ENCODE results near the gene PDIA5. TPM values are rescaled to one million over a fixed set of nuclear protein-coding genes. Genes with fewer than 3 reads are reported as not detected.

PDIA5 gene
- polyA plus RNA-seq, 1 donor from 2014 or later: 1.4 TPM

DNA sequence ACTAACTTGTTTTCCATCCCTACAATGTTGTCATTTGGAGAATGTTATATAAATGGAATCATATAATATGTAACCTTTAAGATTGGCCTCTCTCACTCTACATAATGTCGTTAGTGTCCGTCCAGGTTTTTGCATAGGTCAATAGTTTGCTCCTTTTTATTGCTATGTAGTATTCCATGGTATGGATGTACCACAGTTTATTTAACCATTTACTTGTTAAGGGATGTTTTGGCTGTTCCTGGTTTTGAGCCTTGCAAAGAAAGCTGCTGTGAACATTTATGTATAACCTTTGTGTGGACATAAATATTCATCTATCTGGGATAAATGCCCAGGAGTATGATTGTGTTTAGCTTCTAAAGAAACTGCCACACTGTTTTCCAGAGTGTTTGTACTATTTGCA is 100.9 kb downstream of the PDIA5 start:
- Histone ChIP-seq H4K20me1 (ENCODE audit: insufficient read depth) (no peaks in the 10 kb centered on the region), H3K9me3 (ENCODE audit: low read length) (no peaks in the 10 kb centered on the region), H3K9me2 (ENCODE audit: insufficient read depth, low read length) (no peaks in the 10 kb centered on the region), H3K9ac (ENCODE audit: low read length) (no peak overlapping the region), H3K27ac (ENCODE audit: low read length) (no peak overlapping the region), H2AFZ (ENCODE audit: low read depth, low read length) (no peak overlapping the region), H3K27me3 (ENCODE audit: insufficient read depth, low read depth, low read length) (no peaks in the 10 kb centered on the region), H3K36me3 (ENCODE audit: insufficient read depth, low read length) (no peaks in the 10 kb centered on the region), H3K79me2 (replicated peaks; ENCODE audit: insufficient read depth, low read length) (no peaks in the 10 kb centered on the region), H3K4me2 (ENCODE audit: low read length) (no peak overlapping the region), H3F3A (ENCODE audit: insufficient read depth, low read length, poor library complexity, severe bottlenecking) (no peaks in the 10 kb centered on the region), H3K4me3 (ENCODE audit: low read length) (no peak overlapping the region)
- TF ChIP-seq EZH2 (IDR thresholded peaks at IDR 0.05; ENCODE audit: borderline replicate concordance, insufficient read depth, low read length, poor library complexity, severe bottlenecking) (no peak), EP300 (conservative IDR thresholded peaks at IDR 0.05; ENCODE audit: poor library complexity, severe bottlenecking) (no peak), REST (IDR thresholded peaks at IDR 0.05; ENCODE audit: borderline replicate concordance) (no peak), POLR2AphosphoS5 (IDR thresholded peaks at IDR 0.05) (no peak), RAD21 (conservative IDR thresholded peaks at IDR 0.05) (no peak), MXI1 (conservative IDR thresholded peaks at IDR 0.05; ENCODE audit: poor library complexity, severe bottlenecking) (no peak), SMC3 (conservative IDR thresholded peaks at IDR 0.05; ENCODE audit: poor library complexity) (no peak), TAF1 (IDR thresholded peaks at IDR 0.05; ENCODE audit: low read depth) (no peak)
- TF ChIP-seq, protein P1, sequence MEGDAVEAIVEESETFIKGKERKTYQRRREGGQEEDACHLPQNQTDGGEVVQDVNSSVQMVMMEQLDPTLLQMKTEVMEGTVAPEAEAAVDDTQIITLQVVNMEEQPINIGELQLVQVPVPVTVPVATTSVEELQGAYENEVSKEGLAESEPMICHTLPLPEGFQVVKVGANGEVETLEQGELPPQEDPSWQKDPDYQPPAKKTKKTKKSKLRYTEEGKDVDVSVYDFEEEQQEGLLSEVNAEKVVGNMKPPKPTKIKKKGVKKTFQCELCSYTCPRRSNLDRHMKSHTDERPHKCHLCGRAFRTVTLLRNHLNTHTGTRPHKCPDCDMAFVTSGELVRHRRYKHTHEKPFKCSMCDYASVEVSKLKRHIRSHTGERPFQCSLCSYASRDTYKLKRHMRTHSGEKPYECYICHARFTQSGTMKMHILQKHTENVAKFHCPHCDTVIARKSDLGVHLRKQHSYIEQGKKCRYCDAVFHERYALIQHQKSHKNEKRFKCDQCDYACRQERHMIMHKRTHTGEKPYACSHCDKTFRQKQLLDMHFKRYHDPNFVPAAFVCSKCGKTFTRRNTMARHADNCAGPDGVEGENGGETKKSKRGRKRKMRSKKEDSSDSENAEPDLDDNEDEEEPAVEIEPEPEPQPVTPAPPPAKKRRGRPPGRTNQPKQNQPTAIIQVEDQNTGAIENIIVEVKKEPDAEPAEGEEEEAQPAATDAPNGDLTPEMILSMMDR (IDR thresholded peaks at IDR 0.05; ENCODE audit: poor library complexity, severe bottlenecking): no peak

GRCh38 chr3:123168122-123168521 is 101.3 kb downstream of the PDIA5 start:
- Histone ChIP-seq H3K27me3 (ENCODE audit: insufficient read depth, low read depth, low read length) (no peaks in the 10 kb centered on the region), H2AFZ (ENCODE audit: low read depth, low read length) (no peak overlapping the region), H3K9ac (ENCODE audit: low read length) (no peak overlapping the region), H3K27ac (ENCODE audit: low read length) (no peak overlapping the region), H3K4me2 (ENCODE audit: low read length) (no peak overlapping the region), H3K9me3 (ENCODE audit: low read length) (no peaks in the 10 kb centered on the region), H3K4me3 (ENCODE audit: low read length) (no peak overlapping the region), H4K20me1 (ENCODE audit: insufficient read depth) (no peaks in the 10 kb centered on the region), H3K79me2 (replicated peaks; ENCODE audit: insufficient read depth, low read length) (no peaks in the 10 kb centered on the region), H3K36me3 (ENCODE audit: insufficient read depth, low read length) (no peaks in the 10 kb centered on the region), H3F3A (ENCODE audit: insufficient read depth, low read length, poor library complexity, severe bottlenecking) (no peaks in the 10 kb centered on the region), H3K9me2 (ENCODE audit: insufficient read depth, low read length) (no peaks in the 10 kb centered on the region)
- TF ChIP-seq, protein P1 (IDR thresholded peaks at IDR 0.05; ENCODE audit: poor library complexity, severe bottlenecking): no peak
- no peak for TF ChIP-seq POLR2AphosphoS5 (IDR thresholded peaks at IDR 0.05)
- TF ChIP-seq RAD21 (conservative IDR thresholded peaks at IDR 0.05): no peak
- TF ChIP-seq REST (IDR thresholded peaks at IDR 0.05; ENCODE audit: borderline replicate concordance): no peak
- TF ChIP-seq SMC3 (conservative IDR thresholded peaks at IDR 0.05; ENCODE audit: poor library complexity): no peak
- no peak for TF ChIP-seq EZH2 (IDR thresholded peaks at IDR 0.05; ENCODE audit: borderline replicate concordance, insufficient read depth, low read length, poor library complexity, severe bottlenecking)
